GDM1 (cell line): ENCODE data around the gene CCNE1.
"Not testable (repeated sequence)": the region's sequence is repeated elsewhere in the genome, so short reads cannot be mapped to it uniquely, and the experiment has no call there.

ENCODE experiments used
- DNase-seq: peaks from one replicate; lab custom pipeline; 2025; lab: John Stamatoyannopoulos, UW

The CCNE1 gene

DNA sequence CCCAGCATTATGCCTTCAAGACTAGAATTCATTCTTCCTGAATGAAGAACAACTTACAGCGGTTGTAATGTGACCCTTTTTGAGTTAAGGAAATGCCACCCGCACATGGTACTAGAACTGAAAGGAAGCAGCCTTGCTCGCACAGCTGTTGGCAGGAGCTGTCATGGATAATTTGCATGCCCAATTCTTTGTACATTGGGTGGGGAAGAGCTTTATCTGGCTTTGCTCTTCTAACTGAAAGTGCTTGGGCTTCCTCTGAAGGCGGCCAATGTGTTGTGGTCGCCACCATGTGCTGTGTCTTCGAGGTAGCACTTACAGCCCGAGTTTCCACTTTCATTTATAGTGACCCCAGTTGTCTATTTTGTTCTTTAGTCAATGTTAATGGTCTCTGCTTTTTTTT is 3.4 kb downstream of the CCNE1 start:
- no peak for DNase-seq

DNA sequence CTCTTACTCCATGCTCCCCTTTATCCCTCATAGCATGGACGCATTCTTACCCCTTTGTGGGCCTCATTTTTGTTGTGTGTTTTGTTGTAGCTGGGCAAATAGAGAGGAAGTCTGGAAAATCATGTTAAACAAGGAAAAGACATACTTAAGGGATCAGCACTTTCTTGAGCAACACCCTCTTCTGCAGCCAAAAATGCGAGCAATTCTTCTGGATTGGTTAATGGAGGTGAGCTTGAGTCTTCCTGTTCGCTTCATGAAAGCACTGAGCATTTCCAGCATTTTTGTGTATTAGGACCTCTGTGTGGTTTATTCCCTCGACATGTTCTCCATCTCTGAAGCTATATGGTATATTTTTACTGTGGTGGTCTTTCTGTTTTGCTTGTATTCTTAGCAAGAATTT is 5.5 kb downstream of the CCNE1 start:
- no peak for DNase-seq

DNA sequence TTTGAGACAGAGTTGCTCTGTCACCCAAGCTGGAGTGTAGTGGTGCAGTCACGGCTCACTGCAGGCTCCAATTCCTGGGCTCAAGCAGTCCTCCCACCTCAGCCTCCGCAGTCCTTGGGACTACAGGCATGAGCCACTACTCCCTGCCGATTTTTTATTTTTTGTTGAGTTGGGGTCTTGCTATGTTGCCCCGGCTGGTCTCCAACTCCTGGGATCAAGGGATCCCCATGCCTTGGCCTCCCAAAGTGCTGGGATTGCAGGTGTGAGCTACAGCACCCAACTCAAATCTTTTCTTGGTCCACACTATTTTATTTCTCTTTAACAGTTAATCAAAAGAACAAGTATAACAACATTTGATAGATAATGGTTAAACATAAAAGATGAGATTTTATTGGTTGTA is 7.5 kb downstream of the CCNE1 start:
- no peak for DNase-seq

GRCh38 chr19:29819986-29820385 is 8.2 kb downstream of the CCNE1 start:
- DNase-seq = no peak

DNA sequence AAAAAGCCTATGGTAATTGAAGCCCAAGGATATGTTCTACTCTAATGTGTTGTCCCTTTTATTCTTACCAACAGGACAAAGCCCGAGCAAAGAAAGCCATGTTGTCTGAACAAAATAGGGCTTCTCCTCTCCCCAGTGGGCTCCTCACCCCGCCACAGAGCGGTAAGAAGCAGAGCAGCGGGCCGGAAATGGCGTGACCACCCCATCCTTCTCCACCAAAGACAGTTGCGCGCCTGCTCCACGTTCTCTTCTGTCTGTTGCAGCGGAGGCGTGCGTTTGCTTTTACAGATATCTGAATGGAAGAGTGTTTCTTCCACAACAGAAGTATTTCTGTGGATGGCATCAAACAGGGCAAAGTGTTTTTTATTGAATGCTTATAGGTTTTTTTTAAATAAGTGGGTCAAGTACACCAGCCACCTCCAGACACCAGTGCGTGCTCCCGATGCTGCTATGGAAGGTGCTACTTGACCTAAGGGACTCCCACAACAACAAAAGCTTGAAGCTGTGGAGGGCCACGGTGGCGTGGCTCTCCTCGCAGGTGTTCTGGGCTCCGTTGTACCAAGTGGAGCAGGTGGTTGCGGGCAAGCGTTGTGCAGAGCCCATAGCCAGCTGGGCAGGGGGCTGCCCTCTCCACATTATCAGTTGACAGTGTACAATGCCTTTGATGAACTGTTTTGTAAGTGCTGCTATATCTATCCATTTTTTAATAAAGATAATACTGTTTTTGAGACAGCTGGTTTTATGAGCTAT is 12.0 kb downstream of the CCNE1 start:
- no peak for DNase-seq

DNA sequence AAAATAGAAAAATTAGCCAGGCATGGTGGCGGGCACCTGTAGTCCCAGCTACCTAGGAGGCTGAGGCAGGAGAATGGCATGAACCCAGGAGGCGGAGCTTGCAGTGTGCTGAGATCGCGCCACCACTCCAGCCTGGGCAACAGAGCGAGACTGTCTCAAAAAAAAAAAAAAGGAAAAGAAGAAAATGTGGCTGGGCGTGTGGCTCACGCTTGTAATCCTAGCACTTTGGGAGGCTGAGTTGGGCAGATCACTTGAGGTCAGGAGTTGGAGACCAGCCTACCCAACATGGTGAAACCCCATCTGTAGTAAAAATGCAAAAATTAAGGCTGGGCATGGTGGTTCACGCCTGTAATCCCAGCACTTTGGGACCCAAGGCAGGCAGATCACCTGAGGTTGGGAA is 13.5 kb downstream of the CCNE1 start:
- not testable (repeated sequence) for DNase-seq

- no peak for DNase-seq
Observed at GRCh38 chr19:29831041-29831548, 19.3 kb downstream of the CCNE1 start.

DNA sequence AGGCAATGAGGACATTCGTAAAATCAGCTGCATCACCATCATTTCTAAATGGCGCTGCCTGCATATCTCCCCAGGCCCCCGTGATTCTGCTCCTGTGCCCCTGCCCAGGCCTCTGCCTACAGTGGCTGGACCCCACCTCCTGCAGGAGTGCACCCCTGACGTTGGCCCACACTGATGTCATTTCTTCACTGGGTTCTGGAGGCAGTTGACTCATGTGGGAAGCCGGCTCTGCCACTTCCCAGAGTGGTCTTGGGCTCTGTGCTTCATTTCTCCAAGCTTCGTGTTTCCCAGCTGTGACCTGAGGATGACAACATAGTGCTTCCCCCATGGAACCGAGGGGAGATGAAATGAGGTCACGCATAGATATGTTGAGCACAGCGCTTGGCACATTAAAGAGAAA is 19.9 kb downstream of the CCNE1 start:
- no peak for DNase-seq

DNA sequence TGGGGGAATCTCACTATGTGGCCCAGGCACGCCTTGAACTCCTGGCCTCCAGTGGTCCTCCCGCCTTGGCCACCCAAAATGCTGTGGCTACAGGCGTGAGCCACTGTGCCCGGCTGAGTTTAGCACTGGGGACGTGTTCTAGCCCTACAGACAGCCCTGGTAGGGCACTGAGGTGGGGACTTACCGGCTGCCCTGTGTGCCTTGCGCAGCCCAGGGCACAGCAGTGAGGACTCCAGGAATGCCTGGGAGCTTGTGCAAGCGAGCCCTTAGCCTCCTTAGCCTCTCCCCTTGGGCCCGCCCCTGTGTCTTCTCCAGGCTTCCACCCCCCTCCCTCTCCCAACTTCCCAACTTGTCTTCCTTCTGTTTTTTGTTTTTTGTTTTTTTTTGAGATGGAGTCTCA is 21.0 kb downstream of the CCNE1 start:
- no peak for DNase-seq

DNA sequence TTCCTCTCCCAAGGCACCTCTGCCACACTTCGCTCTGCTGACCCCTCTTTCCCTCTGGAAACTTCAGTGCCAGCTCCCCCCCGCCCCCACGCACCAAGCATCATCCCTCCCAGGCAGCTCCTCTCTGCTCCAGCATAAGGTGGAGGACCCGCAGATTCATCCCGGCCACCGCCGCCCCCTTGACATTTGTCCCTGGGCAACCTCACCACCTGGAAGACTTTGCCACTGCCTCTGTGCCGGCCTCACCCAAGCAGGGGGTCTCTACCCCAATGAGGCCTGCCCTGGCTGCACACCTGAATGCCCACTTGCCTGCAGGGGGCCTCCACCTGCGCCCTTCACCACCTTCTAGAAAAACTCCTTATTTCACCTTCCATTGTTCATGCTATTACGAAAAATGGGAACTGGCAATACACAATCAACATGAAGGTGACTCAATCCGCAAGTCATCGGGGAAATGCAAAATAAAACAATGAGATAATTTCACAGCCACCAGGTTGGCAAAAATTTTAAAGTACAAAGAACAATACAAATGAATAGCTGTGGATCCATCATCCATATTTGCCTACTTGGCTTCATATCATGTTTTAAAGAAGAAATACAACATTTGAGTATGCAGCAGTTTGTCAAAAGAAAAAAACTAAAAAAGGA is 21.9 kb downstream of the CCNE1 start:
- no peak for DNase-seq

DNA sequence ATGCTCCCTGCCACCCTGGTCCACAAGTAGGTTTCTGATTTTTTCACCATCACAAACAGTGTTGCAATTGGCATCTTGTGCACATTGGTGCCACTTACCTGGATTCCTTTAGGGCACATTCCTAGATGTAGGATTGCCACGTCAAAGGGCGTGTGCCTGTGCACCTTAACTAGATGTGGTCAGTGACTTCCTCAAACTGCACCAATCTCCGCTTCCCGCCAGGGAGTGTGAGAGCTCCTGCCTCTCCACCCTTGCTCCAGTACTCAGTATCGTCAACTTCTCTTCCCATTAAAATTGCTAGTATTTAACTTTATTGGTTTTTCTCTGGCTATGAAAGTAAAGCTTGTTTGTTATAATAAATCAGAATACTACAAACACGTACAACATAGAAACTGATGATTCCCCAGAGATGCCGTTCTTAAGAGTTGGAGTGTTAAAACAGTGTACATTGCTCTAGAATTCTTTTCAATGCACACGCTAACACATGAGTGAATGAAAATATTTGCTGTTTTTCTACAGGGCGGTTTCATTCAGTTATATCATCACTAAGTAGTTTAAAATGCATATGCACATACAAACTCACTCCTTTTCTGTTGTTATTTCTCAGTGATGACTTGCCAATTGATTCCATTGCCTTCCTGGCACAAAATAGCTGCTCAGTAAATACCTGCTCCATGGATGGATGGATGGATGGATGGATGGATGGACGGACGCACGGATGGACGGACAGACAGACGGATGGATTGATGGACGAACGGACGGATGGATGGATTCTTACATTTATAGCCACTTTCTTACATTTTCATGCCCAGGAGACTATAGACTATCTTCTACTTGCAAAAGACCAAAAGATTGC is 23.4 kb downstream of the CCNE1 start:
- DNase-seq = no peak

DNA sequence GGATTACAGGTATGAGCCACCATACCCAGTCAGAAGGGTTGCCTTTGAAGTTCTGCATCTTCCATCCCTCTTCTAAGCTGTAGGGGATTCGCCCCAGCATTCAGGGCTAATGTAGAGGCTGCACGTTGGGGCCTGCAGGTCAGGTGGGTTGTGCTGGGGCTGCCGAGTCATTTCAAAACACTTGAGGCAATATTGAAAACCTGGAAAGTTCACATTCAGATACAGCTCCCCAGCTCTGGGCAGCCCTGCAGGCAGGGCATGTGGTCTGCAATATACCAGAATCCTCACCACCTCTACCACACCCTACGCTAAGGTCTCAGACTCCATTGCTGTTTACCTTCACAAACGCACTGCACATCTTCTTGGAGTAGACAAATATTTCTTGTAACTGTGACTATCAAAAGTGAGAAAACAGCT is 24.6 kb downstream of the CCNE1 start:
- DNase-seq = no peak

DNA sequence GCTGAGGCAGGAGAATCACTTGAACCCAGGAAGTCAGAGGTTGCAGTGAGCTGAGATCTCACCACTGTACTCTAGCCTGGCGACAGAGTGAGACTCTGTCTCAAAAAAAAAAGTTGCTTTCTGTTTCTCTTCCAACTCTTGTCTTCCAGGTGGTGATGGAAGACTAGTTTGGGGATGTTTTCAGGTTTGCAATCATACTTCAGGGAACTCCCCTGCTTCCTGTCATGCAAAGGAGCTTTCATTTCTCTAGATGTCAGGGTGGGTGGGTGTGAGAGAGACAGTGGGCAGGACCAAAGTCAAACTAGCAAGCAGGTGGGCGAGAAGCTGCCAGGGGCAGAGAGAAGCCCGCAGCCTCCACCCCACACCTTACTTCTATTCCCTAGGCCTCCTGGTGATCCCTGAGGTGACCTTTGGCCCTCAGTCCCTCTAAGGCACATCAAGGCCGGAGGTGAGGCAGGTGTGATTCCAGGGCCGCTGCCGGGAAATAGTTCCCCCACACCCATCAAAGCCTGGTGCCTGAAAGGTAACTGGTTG is 25.7 kb downstream of the CCNE1 start:
- no peak for DNase-seq

DNA sequence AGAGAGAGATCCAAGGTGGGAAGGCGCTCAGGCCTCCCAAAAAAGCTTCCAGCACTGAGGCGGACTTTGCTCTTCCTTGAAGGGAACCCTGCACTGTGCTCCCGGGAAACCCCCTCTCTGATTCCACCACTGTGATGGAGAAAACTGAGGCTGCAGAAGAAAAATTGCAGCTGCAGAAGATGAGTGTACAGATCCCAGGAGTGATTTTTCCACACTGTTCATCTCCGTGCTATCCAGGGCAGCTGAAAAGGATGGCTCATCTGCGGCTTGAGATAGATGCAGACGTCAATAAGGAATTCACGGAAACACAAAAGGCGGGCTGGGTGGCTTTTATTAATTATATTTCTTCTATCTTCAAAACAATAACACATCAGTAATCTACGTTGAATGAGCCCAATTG is 26.2 kb downstream of the CCNE1 start:
- no peak for DNase-seq

DNA sequence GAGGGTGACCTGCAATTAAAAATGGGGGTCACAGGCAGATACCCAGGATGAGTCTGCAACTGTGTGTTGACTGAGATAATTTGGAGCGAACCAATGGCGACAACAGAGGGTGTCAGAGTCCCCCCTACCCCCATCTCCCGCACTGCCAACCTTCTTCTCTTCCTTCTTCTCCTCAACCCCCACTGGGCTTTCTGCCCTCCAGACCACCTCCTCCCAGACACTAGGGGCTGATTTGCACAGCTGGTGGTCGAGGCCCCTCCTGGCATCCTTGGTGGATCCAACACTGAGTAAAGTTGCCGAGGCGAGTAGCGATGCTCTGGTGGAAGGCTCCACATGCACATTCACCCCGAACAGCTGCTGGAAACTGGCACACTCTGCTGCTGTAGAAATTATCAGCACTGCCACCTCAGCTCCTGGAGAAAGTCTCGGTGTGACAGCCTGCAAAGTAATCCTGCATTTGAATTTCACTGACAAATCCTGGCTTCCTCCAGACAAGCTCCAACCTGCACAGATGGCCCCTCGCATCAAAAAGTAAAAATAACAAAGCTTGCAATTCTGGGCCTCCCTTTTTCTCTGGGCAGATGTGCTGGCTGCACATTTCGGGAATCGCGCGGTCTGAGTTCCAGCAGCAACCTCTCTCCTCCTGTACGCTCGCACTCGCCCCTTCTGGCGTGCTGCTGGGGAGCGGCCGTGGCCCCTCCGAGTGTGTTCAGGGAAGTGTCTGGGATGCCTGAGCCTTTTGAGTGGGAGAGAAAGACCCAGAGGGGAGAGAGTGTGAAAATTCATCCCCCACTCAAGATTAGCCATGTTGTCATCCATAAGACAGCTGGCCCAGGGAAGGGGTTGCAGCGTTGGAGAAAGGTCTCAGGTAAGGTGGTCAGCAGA is 28.5 kb downstream of the CCNE1 start:
- no peak for DNase-seq

DNA sequence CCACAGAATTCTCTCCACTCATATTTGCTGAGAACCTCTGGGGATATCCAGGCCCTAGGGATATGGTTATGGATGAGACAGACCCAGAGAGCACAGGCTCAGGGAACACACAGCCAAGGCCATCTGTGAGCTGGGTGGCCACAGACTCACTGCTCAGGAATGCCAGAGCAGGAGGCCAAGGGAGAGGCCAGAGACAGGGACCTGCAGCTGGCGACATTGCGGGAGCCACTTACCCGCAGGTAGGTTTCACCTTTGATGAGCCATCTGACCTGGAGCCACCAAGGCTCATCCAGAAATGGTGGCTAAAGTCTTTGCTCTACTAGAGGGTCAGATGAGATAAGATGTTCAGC is 29.4 kb downstream of the CCNE1 start:
- no peak for DNase-seq

- no peak for DNase-seq
Observed at GRCh38 chr19:29841559-29842367, 30.0 kb downstream of the CCNE1 start.

DNA sequence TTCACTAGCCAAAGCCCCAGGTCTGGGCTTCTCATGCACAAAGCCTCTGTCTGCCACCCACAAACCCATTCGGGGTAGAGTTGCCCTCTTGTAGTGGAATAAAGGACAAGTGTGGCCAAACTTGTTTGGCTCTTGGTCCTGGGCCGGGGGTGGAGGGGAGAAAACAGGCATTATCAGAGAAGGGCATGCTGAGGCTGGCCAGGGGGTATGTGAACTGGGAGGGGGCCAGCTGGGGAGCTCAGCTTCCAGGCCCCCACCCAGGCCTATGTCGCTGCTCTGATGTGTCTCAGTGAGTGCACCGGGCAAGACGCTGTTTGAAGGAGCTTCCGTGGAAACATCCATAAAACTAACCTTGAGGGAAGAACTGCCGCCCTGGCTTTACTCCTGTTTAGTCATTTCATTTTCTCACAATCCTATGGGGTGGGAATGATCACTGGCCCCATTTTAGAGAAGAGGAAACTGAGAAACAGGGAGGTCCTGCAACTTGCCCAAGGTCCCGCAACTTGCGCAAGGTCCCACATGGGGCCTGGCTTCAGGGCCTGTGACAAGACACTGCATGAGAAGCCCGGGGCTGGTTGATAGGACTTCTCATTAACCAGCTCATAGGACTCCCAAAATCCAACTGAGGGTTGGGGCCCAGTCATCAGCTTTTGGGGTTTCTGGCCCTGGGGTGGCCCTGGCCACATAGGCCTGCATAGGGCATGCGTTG is 30.8 kb downstream of the CCNE1 start:
- DNase-seq = no peak

- DNase-seq = no peak
Observed at GRCh38 chr19:29843180-29844051, 31.6 kb downstream of the CCNE1 start.
